ENCODE results near the gene PTPRN2.

Gene PTPRN2

DNA sequence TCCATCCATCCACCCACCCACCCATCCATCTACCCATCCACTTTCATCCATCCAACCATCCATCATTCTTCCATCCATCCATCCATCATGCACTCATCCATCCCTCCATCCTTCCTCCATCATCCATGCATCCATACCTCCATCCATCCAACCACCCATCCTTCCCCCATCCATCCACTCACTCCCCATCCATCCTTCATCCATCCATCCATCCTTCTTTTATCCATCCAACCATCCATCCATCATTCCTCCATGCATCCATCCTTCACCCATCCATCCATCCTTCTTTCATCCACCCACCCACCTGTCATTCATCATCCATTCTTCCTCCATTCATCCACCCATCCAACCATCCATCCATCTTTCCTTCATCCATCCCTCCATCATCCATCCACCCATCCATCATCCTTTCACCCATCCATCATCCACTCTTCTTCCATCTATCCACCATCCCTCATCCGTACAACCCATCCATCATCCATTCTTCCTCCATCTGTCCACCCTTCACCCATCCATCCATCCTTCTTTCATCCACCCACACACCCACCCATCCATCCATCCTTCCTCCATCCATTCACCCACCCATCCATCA is 822.6 kb downstream of the PTPRN2 start:
- CTCF ChIA-PET: no interaction called here
- no peak overlapping the region for H3K4me3 ChIP-seq (ENCODE audit: low read depth, low read length)
- TF ChIP-seq, protein P1, sequence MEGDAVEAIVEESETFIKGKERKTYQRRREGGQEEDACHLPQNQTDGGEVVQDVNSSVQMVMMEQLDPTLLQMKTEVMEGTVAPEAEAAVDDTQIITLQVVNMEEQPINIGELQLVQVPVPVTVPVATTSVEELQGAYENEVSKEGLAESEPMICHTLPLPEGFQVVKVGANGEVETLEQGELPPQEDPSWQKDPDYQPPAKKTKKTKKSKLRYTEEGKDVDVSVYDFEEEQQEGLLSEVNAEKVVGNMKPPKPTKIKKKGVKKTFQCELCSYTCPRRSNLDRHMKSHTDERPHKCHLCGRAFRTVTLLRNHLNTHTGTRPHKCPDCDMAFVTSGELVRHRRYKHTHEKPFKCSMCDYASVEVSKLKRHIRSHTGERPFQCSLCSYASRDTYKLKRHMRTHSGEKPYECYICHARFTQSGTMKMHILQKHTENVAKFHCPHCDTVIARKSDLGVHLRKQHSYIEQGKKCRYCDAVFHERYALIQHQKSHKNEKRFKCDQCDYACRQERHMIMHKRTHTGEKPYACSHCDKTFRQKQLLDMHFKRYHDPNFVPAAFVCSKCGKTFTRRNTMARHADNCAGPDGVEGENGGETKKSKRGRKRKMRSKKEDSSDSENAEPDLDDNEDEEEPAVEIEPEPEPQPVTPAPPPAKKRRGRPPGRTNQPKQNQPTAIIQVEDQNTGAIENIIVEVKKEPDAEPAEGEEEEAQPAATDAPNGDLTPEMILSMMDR (IDR thresholded peaks at IDR 0.05; ENCODE audit: insufficient read depth, low read length, missing control alignments): no peak
- DNase-seq (ENCODE audit: low read depth, low spot score): no peak
- POLR2A ChIA-PET: no interaction called here

DNA sequence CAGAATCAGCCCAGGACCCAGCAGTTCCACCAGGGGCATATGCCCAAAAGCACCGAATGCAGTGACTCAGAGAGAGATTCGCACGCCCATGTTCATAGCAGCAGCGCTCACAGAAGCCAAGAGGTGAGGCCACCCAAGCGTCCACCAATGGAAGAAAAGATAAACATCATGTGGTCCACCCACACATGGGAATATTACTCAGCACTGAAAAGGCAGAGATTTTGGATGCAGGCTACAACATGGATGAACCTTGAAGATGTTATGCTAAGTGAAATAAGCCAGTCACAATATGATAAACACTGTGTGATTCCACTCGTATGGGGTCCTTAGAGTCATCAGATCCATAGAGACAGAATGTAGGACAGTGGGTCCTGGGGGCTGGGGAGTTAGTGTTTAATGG is 823.4 kb downstream of the PTPRN2 start:
- ChIA-PET CTCF (no interaction called here), POLR2A (no interaction called here)

DNA sequence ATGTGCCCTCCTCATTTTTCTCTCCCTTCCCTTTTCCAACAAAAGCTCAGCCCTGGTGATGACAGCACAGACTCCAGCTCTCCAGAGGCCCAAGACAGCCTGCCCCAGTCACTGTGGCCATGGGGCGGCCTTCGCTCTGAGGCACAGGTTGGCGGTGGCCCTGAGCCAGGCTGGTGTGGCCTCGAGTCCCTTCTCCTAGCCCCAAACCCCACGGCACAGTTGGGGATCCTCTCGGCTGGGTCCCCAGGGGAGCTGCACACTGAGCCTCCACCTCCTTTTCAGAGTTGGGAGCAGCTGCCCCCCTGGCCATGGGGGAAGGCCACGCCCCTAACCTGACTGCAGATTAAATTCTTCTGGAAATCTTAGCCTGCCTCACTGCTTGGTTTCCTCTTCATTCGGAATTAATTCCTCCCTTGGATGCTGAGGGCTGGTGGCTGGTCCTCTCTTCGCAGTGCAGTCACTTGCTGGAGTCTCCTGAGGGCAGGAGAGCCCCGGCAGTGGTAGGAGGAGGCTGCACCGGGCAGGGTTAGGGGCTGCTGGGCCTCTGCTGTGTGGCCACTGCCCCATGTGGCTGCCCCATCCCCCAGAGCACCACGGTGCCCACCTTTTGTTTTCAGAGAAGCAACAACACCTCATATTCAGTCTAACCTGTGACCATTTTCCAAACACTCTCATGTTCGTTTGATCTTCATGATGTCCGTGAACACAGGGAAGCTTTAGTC is 824.2 kb downstream of the PTPRN2 start:
- no peak for DNase-seq (ENCODE audit: low read depth, low spot score)
- POLR2A ChIA-PET: no interaction called here
- H3K4me3 ChIP-seq (ENCODE audit: low read depth, low read length): no peak overlapping the region
- TF ChIP-seq, protein P1 (IDR thresholded peaks at IDR 0.05; ENCODE audit: insufficient read depth, low read length, missing control alignments): no peak
- CTCF ChIA-PET: no interaction called here

More for the DNA sequence above, 823.4 kb downstream of the PTPRN2 start:
- H3K4me3 ChIP-seq (ENCODE audit: low read depth, low read length): no peak overlapping the region
- no peak for DNase-seq (ENCODE audit: low read depth, low spot score)
- TF ChIP-seq, protein P1 (IDR thresholded peaks at IDR 0.05; ENCODE audit: insufficient read depth, low read length, missing control alignments): no peak

DNA sequence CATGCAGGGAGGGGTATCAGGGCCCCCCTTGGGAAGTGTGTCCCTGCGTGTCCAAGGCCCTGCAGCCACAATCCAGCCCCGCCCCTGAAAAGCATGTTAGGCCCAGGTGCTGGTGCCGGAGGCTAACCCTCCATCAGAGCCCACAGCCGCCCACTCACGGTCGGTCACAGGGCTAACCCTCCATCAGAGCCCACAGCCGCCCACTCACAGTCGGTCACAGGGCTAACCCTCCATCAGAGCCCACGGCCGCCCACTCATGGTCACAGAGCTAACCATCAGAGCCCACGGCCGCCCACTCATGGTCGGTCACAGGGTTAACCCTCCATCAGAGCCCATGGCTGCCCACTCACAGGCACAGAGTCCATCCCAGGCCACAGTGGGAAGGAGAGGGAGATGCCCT is 824.8 kb downstream of the PTPRN2 start:
- ChIA-PET CTCF (no interaction called here), POLR2A (no interaction called here)
- no peak overlapping the region for H3K4me3 ChIP-seq (ENCODE audit: low read depth, low read length)
- TF ChIP-seq, protein P1 (IDR thresholded peaks at IDR 0.05; ENCODE audit: insufficient read depth, low read length, missing control alignments): no peak
- DNase-seq (ENCODE audit: low read depth, low spot score): no peak

DNA sequence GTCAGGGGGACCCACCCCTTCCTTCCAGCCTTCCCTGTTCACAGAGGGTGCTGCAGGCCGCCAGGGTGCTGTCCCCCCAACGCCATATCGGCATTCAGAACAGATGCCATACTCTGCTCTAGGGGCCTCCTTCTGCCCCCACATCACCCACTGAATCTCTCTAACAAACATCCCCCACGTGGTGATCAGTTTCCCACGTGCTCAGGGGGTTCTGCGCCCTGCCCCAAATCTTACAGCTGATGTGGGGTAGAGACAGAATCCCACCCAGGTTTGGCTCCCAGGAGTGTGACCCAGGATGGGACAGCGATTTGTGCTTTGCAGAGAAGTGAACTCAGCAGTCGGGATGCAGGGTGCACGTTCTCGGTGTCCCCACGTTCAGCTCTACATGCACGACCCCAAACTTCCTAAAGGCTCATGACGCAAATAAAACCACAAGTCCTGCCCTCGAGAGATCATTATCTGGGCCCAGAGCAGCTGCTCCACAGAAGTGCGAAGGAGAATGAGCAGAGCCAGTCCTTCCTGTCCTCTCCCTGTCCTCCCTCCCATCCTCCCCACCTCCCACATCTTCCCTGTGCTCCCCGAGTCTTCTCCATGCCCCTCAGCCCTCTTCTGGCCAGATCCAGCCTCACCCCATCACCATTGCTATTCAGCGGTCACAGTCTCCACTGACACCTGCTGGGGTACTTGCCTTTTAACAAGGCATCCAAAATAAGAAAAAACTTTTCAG is 827.5 kb downstream of the PTPRN2 start:
- POLR2A ChIA-PET: no interaction called here
- H3K4me3 ChIP-seq (ENCODE audit: low read depth, low read length): no peak overlapping the region
- DNase-seq (ENCODE audit: low read depth, low spot score): no peak
- TF ChIP-seq, protein P1 (IDR thresholded peaks at IDR 0.05; ENCODE audit: insufficient read depth, low read length, missing control alignments): no peak
- CTCF ChIA-PET: no interaction called here

DNA sequence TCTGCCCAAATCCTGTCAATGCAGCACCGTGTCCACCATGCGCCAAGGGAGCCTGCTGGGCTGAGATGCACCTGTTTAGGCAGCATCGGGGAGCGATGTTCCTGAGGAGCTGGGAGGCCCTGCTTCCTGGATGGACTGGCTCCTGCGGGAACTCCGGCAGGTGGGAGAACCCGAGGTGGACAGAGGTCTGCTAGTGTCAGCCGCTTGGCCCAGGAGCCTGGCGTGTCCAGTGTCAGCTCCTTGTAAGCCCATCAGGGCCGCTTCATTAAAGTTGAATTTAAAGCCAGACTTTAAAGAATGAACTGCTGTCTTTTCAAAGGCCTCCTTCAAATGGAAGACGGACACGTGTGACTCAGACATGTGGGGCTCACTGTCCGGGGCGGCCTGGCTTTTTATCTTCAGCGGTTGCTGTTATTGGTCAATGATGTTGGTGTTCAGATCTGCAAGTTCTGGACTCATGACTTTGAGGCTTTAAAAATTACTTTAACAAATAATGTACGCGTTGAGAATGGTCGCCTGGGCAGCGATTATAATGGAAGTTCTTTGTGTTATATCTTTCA is 828.3 kb downstream of the PTPRN2 start:
- CTCF ChIA-PET: no interaction called here
- H3K4me3 ChIP-seq (ENCODE audit: low read depth, low read length): no peak overlapping the region
- DNase-seq (ENCODE audit: low read depth, low spot score): no peak
- TF ChIP-seq, protein P1 (IDR thresholded peaks at IDR 0.05; ENCODE audit: insufficient read depth, low read length, missing control alignments): no peak
- POLR2A ChIA-PET: no interaction called here

All from AG04449 (cell line).